ENCODE data around the gene ATMIN. TPM values are rescaled to one million over a fixed set of nuclear protein-coding genes. Genes with fewer than 3 reads are reported as not detected.

Gene ATMIN
- total and polyA plus RNA-seq, 2 donors (not counting 3 experiments of a cell fraction or from before 2014, with no cell fraction given) = 15.0 to 22.4 TPM

- FAIRE-seq (no peak), DNase-seq (ENCODE audit: low read depth, low spot score) (no peak)
- no peaks in the 10 kb centered on the region for H3K36me3 ChIP-seq (ENCODE audit: control insufficient read depth in 2 of 2, extremely low read depth in 1 of 2, insufficient read depth in 2 of 2, low read length in 2 of 2)
- H3K4me2 ChIP-seq (ENCODE audit: insufficient read depth, low read length) = peak overlapping the region; percentile 74
- peaks cover 0 to 4% of the 10 kb centered on the region in 2 experiments for H3K27me3 ChIP-seq (ENCODE audit: control insufficient read depth in 2 of 2, insufficient read depth in 2 of 2, low read length in 2 of 2)
- CTCF ChIA-PET = interaction anchor here (1.3 kb wide), 1 partner anchor 60 kb away, joined by 9 read pairs; the partner anchor contains the start of gene ATMIN
- peak overlapping the region; percentile 49 to 80 (median 60) for H3K4me3 ChIP-seq (replicated peaks in 1 of 3; ENCODE audit: insufficient read depth in 1 of 3, low read depth in 1 of 3, low read length in 3 of 3)
- H3K27ac ChIP-seq (ENCODE audit: insufficient read depth, low read depth, low read length) = peak overlapping the region; percentile 0
- H3K9me1 ChIP-seq (replicated peaks; ENCODE audit: control insufficient read depth, extremely low read depth, insufficient read depth, low read length) = no peaks in the 10 kb centered on the region
- intact Hi-C loops (cut with micrococcal nuclease) = loop anchor here (5.0 kb wide), 1 partner anchor 158 kb away; no protein-coding TSS in a partner anchor
- no TSS peak for BruUV-seq (replicated peaks)
- TF ChIP-seq POLR2A (IDR thresholded peaks at IDR 0.05; ENCODE audit: low read depth, low read length) (no peak), MAX (IDR thresholded peaks at IDR 0.05; ENCODE audit: insufficient read depth, insufficient read length) (no peak), POLR2AphosphoS5 (IDR thresholded peaks at IDR 0.05; ENCODE audit: insufficient read depth, low read depth, low read length) (no peak), GATA2 (IDR thresholded peaks at IDR 0.05; ENCODE audit: insufficient read depth, insufficient read length, low read depth, low read length) (no peak), FOS (IDR thresholded peaks at IDR 0.05; ENCODE audit: borderline replicate concordance, insufficient read depth, low read length) (no peak), CTCF (IDR thresholded peaks at IDR 0.05; ENCODE audit: extremely low read depth in 1 of 2, insufficient read depth in 1 of 2, low read depth in 1 of 2, low read length in 2 of 2) (no peak), EZH2 (IDR thresholded peaks at IDR 0.05; ENCODE audit: borderline replicate concordance, low read depth, low read length, severe bottlenecking) (no peak), JUN (IDR thresholded peaks at IDR 0.05; ENCODE audit: borderline replicate concordance, insufficient read depth, insufficient read length, low read depth) (no peak), MYC (IDR thresholded peaks at IDR 0.05; ENCODE audit: low read depth, low read length) (no peak)
- no peaks in the 10 kb centered on the region for H4K20me1 ChIP-seq (replicated peaks; ENCODE audit: control insufficient read depth, extremely low read depth, insufficient read depth, low read length)
- H2AFZ ChIP-seq (ENCODE audit: low read depth, low read length) = peak overlapping the region; percentile 33
- dilution Hi-C loops (cut with MboI; ENCODE audit: extremely low pct_ligation_motif_present, low sequenced_read_pairs) = no loop called here
- POLR2A ChIA-PET = no interaction called here
- H3K79me2 ChIP-seq (ENCODE audit: control insufficient read depth, insufficient read depth, low read length) = peaks cover 21% of the 10 kb centered on the region
- H3K9me3 ChIP-seq (replicated peaks; ENCODE audit: control insufficient read depth, insufficient read depth, low read length) = no peaks in the 10 kb centered on the region
- H3K4me1 ChIP-seq (ENCODE audit: control insufficient read depth, extremely low read depth, insufficient read depth, low read length) = peaks cover 7% of the 10 kb centered on the region
- peak overlapping the region; percentile 30 for H3K9ac ChIP-seq (replicated peaks; ENCODE audit: extremely low read depth, insufficient read depth, low read length)
These were observed 60.0 kb downstream of the ATMIN start for GRCh38 chr16:81095653-81095952.

Data from endothelial cell of umbilical vein (primary cell).